GM19328 (cell line): ENCODE measurements around the gene NLRP13.
"Not testable (repeated sequence)": the region's sequence is repeated elsewhere in the genome, so short reads cannot be mapped to it uniquely, and the experiment has no call there.

Source experiments
- ATAC-seq: cut with Tn5 transposase; IDR thresholded peaks from one replicate; pipeline ENCODE4 v1.9.1; 2021; ENCODE audit warnings: mild to moderate bottlenecking, moderate library complexity; ENCODE audit not compliant: unreplicated experiment

NLRP13 gene, protein sequence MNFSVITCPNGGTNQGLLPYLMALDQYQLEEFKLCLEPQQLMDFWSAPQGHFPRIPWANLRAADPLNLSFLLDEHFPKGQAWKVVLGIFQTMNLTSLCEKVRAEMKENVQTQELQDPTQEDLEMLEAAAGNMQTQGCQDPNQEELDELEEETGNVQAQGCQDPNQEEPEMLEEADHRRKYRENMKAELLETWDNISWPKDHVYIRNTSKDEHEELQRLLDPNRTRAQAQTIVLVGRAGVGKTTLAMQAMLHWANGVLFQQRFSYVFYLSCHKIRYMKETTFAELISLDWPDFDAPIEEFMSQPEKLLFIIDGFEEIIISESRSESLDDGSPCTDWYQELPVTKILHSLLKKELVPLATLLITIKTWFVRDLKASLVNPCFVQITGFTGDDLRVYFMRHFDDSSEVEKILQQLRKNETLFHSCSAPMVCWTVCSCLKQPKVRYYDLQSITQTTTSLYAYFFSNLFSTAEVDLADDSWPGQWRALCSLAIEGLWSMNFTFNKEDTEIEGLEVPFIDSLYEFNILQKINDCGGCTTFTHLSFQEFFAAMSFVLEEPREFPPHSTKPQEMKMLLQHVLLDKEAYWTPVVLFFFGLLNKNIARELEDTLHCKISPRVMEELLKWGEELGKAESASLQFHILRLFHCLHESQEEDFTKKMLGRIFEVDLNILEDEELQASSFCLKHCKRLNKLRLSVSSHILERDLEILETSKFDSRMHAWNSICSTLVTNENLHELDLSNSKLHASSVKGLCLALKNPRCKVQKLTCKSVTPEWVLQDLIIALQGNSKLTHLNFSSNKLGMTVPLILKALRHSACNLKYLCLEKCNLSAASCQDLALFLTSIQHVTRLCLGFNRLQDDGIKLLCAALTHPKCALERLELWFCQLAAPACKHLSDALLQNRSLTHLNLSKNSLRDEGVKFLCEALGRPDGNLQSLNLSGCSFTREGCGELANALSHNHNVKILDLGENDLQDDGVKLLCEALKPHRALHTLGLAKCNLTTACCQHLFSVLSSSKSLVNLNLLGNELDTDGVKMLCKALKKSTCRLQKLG

DNA sequence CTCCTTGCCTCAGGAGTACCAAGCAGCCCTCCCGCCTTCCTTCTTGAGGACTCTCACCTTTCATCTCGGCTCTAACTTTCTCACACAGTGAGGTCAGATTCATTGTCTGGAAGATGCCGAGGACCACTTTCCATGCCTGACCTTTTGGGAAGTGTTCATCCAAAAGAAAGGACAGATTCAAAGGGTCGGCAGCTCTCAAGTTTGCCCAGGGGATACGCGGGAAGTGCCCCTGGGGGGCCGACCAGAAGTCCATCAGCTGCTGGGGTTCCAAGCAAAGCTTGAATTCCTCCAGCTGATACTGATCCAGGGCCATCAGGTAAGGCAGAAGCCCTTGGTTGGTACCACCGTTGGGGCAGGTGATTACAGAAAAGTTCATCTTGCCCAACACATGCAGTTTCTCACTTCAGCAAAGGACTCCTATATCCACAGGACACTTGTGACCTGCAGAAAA is at the start of gene NLRP13:
TSS of gene NLRP13 (minus strand) at position 401 of the 451 bp plus-strand sequence. CDS start at position 376, 25 bp downstream.
- ATAC-seq = no peak

DNA sequence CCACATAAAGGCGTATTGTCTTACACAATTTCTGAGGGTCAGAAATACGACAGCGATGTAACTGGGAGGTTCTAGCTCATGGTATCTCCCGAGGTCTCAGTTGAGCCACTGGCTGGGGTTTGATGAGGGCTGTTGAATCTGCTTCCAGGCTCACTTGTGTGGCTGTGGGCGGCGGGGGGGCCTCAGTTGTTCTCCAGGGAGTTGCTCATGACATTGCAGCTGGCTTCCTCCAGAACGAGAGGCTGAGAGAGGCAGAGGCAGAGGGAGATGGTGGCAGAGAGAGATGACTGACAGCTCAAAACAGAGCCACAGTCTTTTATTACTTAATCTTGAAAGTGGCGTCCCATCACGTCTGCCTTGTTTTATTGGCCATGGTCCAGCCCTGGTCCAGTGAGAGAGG is 48.3 kb upstream of the NLRP13 start:
- ATAC-seq = no peak

GRCh38 chr19:55973982-55974381 is 41.8 kb upstream of the NLRP13 start:
- ATAC-seq = no peak

DNA sequence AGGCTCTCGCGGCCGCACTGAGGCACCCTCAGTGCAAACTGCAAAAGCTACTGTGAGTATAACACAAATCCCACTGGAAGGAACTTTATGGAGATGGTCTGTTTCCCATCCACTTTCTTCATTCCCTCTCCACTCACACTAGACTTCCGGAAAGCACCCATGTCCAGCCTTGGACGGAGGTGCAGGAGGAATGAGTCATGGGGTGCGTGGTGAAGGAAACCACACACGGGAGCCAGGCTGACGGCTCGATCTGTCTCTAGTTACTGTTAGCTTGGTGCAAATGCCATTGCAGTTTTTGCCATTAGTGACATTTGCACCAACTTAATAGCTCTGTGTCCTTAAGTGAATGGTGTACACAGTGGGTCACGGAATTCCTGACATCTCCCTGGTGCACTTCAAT is 30.1 kb upstream of the NLRP13 start:
- no peak for ATAC-seq

- no peak for ATAC-seq
Measured at GRCh38 chr19:55959996-55960675, 28.0 kb upstream of the NLRP13 start.

DNA sequence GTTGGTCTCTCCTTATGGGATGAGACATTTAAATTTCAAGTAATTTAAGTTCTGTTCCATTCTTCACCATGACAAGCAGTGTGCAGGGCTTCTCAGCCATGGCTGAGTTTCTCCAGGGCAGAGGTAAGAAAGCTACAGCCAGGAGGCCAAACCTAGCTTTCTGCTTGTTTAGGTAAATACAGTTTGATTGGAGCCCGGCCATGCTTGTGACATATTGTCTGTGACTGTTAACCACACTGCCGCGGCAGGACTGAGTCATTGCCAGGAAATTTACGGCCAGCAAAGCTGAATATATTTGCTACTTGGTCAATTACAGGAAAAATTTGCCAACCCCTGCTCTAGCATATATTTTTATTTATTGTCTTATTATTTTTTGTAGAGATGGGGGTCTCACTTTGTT is 26.2 kb upstream of the NLRP13 start:
- no peak for ATAC-seq

GRCh38 chr19:55956431-55956830 is 24.3 kb upstream of the NLRP13 start:
- no peak for ATAC-seq

- not testable (repeated sequence) for ATAC-seq
Measured at GRCh38 chr19:55950566-55950965, 18.4 kb upstream of the NLRP13 start.

GRCh38 chr19:55947532-55947931 is 15.4 kb upstream of the NLRP13 start, which contains the start of gene NLRP8:
NLRP8 (plus strand) TSS chr19:55947832.
- no peak for ATAC-seq

DNA sequence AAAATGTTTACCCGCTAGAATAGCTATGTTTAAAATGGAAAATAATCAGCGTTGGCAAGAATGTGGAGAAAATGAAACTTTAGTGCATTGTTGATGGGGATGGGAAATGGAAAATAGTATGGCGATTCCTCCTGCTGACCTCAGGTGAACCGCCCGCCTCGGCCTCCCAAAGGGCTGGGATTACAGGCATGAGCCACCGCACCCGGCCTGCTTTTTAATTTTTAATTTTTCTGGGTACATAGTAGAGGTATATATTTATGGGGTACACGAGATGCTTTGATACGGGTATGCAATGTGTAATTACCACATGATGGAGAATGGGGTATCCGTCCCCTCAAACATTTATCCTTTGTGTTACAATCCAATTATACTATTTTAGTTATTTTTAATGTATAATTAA is 8.2 kb upstream of the NLRP13 start:
- no peak for ATAC-seq

- no peak for ATAC-seq
Measured at GRCh38 chr19:55939206-55939605, 7.1 kb upstream of the NLRP13 start.

- no peak for ATAC-seq
Measured at GRCh38 chr19:55935206-55935605, 3.1 kb upstream of the NLRP13 start.

DNA sequence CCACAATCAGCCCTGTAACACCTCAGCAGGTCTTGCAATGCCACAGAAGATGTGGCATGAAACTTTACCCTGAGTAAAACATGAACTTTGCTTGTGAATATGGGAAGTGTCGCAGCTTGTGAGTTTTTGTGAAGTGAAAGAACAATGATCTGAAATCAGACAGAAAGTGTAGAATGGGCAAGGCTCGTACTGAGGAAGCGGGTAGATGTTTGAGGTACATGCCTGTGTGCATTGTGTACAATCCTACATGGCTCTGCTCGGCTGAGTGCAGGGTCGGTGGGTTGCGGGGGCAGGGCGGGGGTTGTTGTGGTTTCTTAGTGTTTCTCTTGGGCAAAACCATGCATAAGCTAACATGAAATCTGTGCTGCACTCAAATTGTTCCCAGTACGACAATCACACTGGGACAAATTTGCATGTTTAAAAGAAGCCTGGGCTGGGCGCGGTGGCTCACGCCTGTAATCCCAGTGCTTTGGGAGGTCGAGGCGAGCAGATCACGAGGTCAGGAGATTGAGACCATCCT is 1.1 kb downstream of the NLRP13 start:
- no peak for ATAC-seq

- ATAC-seq = not testable (repeated sequence)
Measured at GRCh38 chr19:55929258-55929657, 2.9 kb downstream of the NLRP13 start.

- no peak for ATAC-seq
Measured at GRCh38 chr19:55927991-55928390, 4.1 kb downstream of the NLRP13 start.

DNA sequence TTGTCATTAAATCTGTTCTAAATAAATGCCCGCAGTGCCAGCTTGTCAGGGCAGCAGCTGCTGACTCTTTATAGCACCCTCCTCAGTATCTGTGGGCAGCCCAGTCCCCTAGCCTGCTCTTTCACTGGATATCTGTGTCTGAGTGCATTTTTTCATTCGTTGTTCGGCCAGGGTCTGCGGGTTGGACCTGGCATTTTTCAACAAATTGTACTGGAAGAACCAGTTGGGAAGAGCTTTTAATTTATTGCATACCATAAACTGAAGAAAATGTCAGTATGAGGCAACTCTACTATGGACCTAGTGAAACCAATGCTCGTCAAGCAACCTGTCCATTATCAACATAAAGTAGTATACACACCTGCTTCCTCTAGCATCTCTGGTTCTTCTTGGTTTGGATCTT is 8.6 kb downstream of the NLRP13 start:
- no peak for ATAC-seq

GRCh38 chr19:55913643-55914268 is 18.4 kb downstream of the NLRP13 start:
- ATAC-seq = no peak

DNA sequence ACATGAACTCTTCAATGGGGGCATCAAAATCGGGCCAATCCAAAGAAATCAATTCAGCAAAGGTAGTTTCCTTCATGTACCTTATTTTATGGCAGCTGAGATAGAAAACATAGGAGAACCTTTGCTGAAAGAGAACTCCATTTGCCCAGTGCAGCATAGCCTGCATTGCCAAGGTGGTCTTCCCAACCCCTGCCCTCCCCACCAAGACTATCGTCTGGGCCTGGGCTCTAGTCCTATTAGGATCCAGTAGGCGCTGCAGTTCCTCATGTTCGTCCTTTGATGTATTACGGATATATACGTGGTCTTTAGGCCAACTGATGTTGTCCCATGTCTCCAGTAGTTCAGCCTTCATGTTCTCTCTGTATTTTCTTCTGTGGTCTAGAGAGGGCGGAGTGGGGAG is 19.2 kb downstream of the NLRP13 start:
- no peak for ATAC-seq

DNA sequence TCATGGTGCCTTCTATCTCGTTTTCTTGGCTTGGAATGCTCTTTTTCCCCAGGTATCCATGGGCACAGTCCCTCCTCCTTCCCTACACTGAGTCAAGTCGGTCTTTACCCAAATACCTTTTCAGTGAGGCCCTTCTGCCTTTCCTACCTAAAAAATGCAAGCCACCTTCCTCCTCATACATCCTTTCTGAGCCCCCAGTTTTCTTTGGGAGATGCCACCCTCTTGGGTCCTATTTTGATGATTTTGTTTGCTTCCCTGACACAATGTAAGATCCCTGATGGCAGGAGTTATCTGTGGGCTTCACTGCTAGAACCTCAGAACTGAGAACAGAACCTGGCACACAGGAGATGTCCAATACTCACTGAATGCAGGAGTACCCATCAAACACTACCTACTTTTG is 22.3 kb downstream of the NLRP13 start:
- ATAC-seq = no peak

DNA sequence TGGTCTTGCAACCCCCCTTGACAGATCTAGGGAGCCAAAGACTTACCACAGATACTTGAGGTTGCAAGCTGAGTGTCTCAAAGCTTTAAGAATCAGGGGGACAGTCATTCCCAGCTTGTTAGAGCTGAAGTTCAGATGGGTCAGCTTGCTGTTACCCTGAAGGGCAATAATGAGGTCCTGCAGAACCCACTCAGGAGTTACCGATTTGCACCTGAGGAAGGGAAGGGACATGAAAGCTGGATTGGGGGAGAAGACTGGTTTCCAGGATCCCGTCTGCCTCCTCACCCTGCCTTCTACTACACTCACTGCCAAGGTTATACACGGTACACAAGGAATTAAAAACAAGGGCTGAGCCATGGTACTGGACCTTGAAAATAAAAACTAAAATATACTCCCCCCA is 24.4 kb downstream of the NLRP13 start:
- ATAC-seq = no peak
